Keratinocyte (primary cell): Measurements from ENCODE around the gene FAM53B. TPM values are rescaled to one million over a fixed set of nuclear protein-coding genes. Genes with fewer than 3 reads are reported as not detected.

Experiments used
- DNase-seq: peaks from one replicate; pipeline ENCODE4 v3.0.0-alpha.2; 2011; ENCODE audit warnings: low read depth, missing footprints, low spot score
- FAIRE-seq: peaks from 2 replicates; lab custom pipeline; 2011; peaks lifted over from hg19 to GRCh38; lab: Jason Lieb, UNC
- H2AFZ ChIP-seq: 2 replicates; pipeline ENCODE4 v1.6.0; 2012; ENCODE audit warnings: low read length, control low read depth, inconsistent platforms; ENCODE audit not compliant: control insufficient read depth
- H3K27ac ChIP-seq: 2 replicates; pipeline ENCODE4 v1.5.1; 2011; ENCODE audit warnings: low read length; ENCODE audit not compliant: control insufficient read depth, insufficient read depth
- H3K27me3 ChIP-seq: 3 replicates; pipeline ENCODE4 v1.6.0; 2011; ENCODE audit warnings: low read length; ENCODE audit not compliant: control insufficient read depth, insufficient read depth; ENCODE audit errors: extremely low read depth
- H3K36me3 ChIP-seq, 2 experiments: 2 replicates in 1 of 2; 3 replicates in 1 of 2; pipeline ENCODE4 v1.5.1; 2011; ENCODE audit warnings: low read length in 2 of 2, mild to moderate bottlenecking in 1 of 2; ENCODE audit not compliant: control insufficient read depth in 2 of 2, insufficient read depth in 2 of 2; ENCODE audit errors: extremely low read depth in 1 of 2
- H3K4me1 ChIP-seq: 3 replicates; pipeline ENCODE4 v1.5.1; 2011; ENCODE audit warnings: low read length; ENCODE audit not compliant: control insufficient read depth, insufficient read depth; ENCODE audit errors: extremely low read depth
- H3K4me2 ChIP-seq: 3 replicates; pipeline ENCODE4 v1.6.0; 2011; ENCODE audit warnings: low read depth, low read length; ENCODE audit not compliant: control insufficient read depth, insufficient read depth; ENCODE audit errors: extremely low read depth
- H3K4me3 ChIP-seq, 3 experiments: fragments of 200-600 bp in 1 of 3; sonication (generic) in 1 of 3; 2 replicates in 2 of 3; 3 replicates in 1 of 3; pipeline ENCODE4 v1.5.1; 2011 to 2016; ENCODE audit warnings: low read length in 3 of 3, mild to moderate bottlenecking in 3 of 3, control low read depth in 2 of 3, inconsistent platforms in 1 of 3, low read depth in 1 of 3, mixed read lengths in 1 of 3, mixed run types in 1 of 3, moderate library complexity in 1 of 3; ENCODE audit not compliant: control insufficient read depth in 2 of 3, insufficient read depth in 2 of 3; ENCODE audit errors: extremely low read depth in 1 of 3
- H3K79me2 ChIP-seq: 2 replicates; pipeline ENCODE4 v1.6.0; 2012; ENCODE audit warnings: low read length; ENCODE audit not compliant: control insufficient read depth, insufficient read depth
- H3K9ac ChIP-seq: 3 replicates; pipeline ENCODE4 v1.6.0; 2011; ENCODE audit warnings: low read length; ENCODE audit not compliant: control insufficient read depth, insufficient read depth; ENCODE audit errors: extremely low read depth
- H3K9me1 ChIP-seq: 3 replicates; pipeline ENCODE4 v1.6.0; 2011; ENCODE audit warnings: low read length; ENCODE audit not compliant: control insufficient read depth, insufficient read depth; ENCODE audit errors: extremely low read depth
- H3K9me3 ChIP-seq: 2 replicates; pipeline ENCODE4 v1.5.1; 2012; ENCODE audit warnings: low read depth, low read length; ENCODE audit not compliant: control insufficient read depth
- H4K20me1 ChIP-seq: 3 replicates; pipeline ENCODE4 v1.6.0; 2011; ENCODE audit warnings: low read length; ENCODE audit not compliant: control insufficient read depth, insufficient read depth; ENCODE audit errors: extremely low read depth
- EZH2 ChIP-seq: IDR thresholded peaks from one replicate; pipeline ENCODE4 v1.6.1; 2012; ENCODE audit warnings: inconsistent platforms, mild to moderate bottlenecking, low read length, moderate library complexity
- dilution Hi-C: fragments of 300-500 bp; cut with MboI; formaldehyde crosslinking; loops from one replicate; pipeline ENCODE4 v1.7.0; 2020; ENCODE audit warnings: low sequenced_read_pairs; ENCODE audit not compliant: extremely low pct_ligation_motif_present
- polyA plus RNA-seq, 5 experiments: library from polyadenylated mRNA; depleted of rRNA in 3 of 5; stranded (reverse) in 3 of 5; stranded (forward) in 1 of 5; unstranded in 1 of 5; fragments of >200 nt; gene quantifications; 1 replicate in 1 of 5; 2 replicates in 3 of 5; 3 replicates in 1 of 5; pipeline versions ENCODE4 v1.2.1 to v1.2.3, GENCODE V29; 2011 to 2012; ENCODE audit warnings: missing spikeins in 2 of 5, low read depth in 1 of 5, low replicate concordance in 1 of 5
- TF ChIP-seq, protein P1 (sequence below), 3 experiments: IDR thresholded peaks in 1 of 3; conservative IDR thresholded peaks in 1 of 3; optimal IDR thresholded peaks in 1 of 3; 2 replicates in 2 of 3; 3 replicates in 1 of 3; pipeline versions ENCODE3 to v1.5.1; 2011; ENCODE audit warnings: low read length in 3 of 3, mild to moderate bottlenecking in 3 of 3, moderate library complexity in 2 of 3, control low read depth in 1 of 3, inconsistent platforms in 1 of 3; ENCODE audit not compliant: insufficient read depth in 2 of 3; ENCODE audit errors: extremely low read depth in 1 of 3

FAM53B gene
- polyA plus RNA-seq, 1 donor (not counting 4 experiments of a cell fraction or from before 2014, with no cell fraction given): 8.6 TPM

DNA sequence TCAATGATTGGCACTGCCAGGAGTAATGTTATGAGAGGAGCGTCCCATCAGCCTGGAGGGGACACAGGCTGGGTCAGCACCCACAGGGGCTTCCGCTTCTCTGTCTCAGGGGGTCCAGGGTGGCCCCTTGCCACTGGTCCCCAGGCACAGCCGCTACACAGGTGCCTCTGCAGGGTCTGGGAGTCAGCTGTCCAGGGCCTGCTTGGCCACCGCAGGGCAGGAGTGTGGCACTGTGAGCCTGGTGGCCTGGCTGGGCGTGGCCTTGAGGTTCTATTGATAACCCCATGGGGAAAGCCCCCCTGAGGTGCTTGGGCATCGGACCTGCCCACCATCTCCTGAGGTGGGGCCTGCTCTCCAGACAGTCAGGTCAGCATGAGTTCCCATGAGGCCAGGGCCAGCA lies 146.0 kb downstream of the FAM53B start:
- Histone ChIP-seq H2AFZ (no peak overlapping the region), H3K9me1 (no peaks in the 10 kb centered on the region), H3K4me1 (no peaks in the 10 kb centered on the region), H3K9ac (no peak overlapping the region), H3K27ac (no peak overlapping the region), H4K20me1 (no peaks in the 10 kb centered on the region), H3K4me2 (no peak overlapping the region), H3K9me3 (no peaks in the 10 kb centered on the region), H3K27me3 (peaks cover 5% of the 10 kb centered on the region), H3K36me3 (no peaks in the 10 kb centered on the region), H3K4me3 (no peak overlapping the region), H3K79me2 (no peaks in the 10 kb centered on the region)
- dilution Hi-C loops: no loop called here
- FAIRE-seq: no peak
- TF ChIP-seq, protein P1, sequence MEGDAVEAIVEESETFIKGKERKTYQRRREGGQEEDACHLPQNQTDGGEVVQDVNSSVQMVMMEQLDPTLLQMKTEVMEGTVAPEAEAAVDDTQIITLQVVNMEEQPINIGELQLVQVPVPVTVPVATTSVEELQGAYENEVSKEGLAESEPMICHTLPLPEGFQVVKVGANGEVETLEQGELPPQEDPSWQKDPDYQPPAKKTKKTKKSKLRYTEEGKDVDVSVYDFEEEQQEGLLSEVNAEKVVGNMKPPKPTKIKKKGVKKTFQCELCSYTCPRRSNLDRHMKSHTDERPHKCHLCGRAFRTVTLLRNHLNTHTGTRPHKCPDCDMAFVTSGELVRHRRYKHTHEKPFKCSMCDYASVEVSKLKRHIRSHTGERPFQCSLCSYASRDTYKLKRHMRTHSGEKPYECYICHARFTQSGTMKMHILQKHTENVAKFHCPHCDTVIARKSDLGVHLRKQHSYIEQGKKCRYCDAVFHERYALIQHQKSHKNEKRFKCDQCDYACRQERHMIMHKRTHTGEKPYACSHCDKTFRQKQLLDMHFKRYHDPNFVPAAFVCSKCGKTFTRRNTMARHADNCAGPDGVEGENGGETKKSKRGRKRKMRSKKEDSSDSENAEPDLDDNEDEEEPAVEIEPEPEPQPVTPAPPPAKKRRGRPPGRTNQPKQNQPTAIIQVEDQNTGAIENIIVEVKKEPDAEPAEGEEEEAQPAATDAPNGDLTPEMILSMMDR (optimal IDR thresholded peaks at IDR 0.05 in 1 of 3, IDR thresholded peaks at IDR 0.05 in 1 of 3, conservative IDR thresholded peaks at IDR 0.05 in 1 of 3; ENCODE audit: extremely low read depth in 1 of 3, insufficient read depth in 2 of 3, low read length in 3 of 3): no peak
- TF ChIP-seq EZH2: no peak
- DNase-seq: no peak

DNA sequence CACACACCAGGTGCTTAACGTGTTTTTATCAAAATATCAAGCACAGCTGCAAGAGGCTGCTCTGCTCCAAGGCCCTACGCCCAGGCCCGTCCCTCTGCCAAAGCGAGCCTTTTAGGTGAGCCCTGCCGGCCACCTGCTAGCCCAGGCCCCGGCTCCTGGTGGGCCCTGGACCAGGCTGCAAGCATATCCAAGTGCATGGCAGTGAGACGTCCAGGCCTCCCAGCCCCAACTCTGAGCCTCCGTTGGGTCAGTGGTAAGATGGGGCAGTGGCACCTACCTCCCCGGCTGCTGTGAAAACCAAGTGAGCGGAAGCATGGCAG lies 146.4 kb downstream of the FAM53B start:
- Histone ChIP-seq H3K4me3 (no peak overlapping the region), H3K79me2 (no peaks in the 10 kb centered on the region), H3K27me3 (peaks cover 7% of the 10 kb centered on the region), H3K9ac (no peak overlapping the region), H3K27ac (no peak overlapping the region), H3K4me1 (no peaks in the 10 kb centered on the region), H3K4me2 (no peak overlapping the region), H2AFZ (no peak overlapping the region), H4K20me1 (no peaks in the 10 kb centered on the region), H3K9me3 (no peaks in the 10 kb centered on the region), H3K36me3 (no peaks in the 10 kb centered on the region), H3K9me1 (no peaks in the 10 kb centered on the region)
- FAIRE-seq: no peak
- no peak for DNase-seq
- dilution Hi-C loops: no loop called here
- TF ChIP-seq, protein P1 (optimal IDR thresholded peaks at IDR 0.05 in 1 of 3, IDR thresholded peaks at IDR 0.05 in 1 of 3, conservative IDR thresholded peaks at IDR 0.05 in 1 of 3; ENCODE audit: extremely low read depth in 1 of 3, insufficient read depth in 2 of 3, low read length in 3 of 3): no peak
- TF ChIP-seq EZH2: no peak
